ENCODE results near the gene DAO.

DAO gene

GRCh38 chr12:108928695-108929094, 48.8 kb downstream of the DAO start:
- DNase-seq, result no peak

DNA sequence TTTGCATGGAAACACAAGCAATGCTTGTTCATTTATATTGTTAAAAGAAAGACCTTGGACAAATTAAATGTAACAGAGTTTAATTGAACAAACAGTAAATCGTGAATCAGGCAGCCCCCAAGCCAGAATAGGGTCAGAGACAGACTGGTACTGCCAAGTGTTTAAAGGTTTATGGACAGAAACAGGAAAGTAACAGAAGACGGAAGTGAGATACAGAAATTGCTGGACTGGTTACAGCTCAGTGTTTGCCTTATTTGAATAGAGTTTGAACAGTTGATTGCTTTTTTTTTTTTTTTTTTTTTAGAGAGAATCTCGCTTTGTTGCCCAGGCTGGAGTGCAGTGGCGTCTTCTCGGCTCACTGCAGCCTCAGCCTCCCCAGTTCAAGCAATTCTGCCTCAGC, 50.3 kb downstream of the DAO start:
- DNase-seq, result no peak

DNA sequence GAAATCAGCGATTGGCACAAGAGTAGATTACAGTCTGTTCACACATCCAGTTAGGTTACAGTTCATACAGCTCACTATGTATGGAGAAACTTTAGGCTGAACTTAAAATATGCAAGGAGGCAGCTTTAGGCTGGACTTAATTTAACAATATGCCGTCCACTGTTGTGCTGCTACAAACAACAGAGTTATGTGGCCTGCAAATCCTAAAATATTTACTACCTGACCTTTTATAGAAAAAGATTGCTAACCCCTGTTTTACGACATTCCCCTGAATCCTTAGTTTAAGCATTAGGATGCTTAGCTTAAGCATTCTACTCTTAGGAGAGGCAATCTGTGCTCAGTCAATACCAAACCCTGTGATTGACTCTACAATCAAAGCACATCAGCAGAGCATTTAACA, 50.9 kb downstream of the DAO start:
- no peak for DNase-seq

DNA sequence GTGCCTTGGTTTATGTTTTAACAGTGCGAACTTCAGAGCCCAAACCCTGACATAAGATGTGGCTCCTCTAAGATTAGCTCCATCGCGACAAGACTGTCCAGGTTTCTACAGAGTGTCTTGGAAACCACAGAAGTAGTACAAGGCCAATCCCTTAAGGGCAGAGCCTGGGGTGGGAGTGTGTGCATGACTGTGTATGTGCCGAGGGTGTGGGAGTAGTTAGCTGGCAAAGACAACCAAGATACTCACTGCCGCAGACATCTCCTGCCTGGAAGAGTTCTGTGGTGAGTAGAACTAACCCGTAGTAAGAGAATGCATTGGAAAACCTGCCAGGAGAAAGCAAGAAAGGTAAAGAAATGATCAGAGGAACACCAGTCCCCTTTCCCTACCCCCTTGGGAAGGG, 54.1 kb downstream of the DAO start:
- DNase-seq, result no peak

DNA sequence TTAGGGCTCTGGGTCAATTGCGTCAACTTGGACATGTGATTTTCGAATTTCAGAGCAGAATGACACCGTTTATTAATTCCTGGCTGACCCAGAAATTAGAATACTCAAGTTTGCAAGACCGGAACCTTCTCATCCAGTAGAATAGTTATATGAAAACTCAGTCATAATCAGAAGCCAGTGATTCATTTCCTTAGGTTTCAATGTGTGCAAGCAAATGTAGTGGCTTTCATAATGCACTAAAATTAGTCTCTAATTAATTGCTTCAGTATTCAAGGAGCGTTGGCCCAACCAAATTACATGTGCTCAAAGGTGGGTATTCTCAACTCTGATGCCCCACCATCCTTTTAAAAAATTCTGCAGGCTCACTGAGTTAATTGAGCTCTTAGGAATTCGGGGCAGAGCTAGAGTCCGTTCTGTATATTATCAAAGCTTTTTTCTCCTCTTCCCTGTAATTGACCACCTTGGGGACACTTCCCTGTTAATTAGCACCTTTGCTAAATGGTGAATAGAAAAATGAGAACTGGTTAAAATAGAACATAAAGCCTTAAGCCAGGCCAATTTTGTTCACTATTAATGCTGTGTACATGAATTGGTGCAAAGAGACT, 55.4 kb downstream of the DAO start:
- DNase-seq, result no peak

DNA sequence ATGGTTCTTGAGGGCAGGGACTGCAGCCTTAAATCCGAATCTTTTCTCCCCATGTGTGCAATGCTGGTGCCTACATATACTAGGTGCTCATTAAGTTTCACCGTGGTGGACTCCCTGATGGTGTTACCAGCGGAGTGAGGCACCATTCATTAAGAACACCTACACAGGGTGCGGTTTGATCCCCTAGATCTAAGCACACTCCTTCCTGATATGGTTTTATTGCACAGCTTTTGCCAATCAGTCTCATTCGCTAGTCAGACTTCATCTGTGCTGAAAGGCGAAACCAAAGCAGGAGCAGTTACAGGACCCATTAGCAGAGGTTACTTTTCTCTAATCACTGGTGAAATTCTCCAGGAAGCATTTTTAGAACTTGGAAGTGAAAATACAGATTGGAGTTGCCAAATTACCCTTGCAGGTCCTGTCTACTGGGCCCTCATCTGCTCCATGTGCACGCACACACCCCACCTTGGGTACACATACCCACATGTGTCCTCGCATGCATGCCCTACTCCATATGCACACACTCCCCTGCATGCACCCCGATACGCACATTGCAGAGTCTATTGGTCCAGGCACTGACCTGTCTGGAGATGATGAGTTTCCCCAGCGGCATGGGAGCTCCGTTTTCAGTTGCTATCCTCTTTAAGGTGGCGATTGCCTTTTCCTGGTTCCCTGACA, 58.5 kb downstream of the DAO start:
- no peak for DNase-seq

DNA sequence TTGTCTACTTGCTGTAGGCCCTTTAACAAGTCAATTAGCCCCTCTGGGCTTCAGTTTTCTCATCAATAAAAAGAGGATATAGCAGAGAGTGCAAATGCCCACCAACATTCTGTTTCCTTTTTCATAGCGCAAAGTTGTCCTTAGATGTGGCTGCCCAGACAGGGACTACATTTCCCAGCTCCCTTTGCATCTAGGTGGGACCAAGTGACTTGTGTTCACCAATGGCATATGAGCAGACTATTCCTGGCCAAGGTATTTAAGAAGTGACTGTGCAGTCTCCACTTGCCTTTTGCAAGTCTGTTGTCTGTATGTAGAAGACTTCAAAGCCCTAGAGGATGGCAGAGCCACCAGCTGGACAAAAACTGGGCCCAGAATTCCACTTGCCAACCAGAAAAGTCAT, 59.7 kb downstream of the DAO start:
- DNase-seq, result no peak

DNA sequence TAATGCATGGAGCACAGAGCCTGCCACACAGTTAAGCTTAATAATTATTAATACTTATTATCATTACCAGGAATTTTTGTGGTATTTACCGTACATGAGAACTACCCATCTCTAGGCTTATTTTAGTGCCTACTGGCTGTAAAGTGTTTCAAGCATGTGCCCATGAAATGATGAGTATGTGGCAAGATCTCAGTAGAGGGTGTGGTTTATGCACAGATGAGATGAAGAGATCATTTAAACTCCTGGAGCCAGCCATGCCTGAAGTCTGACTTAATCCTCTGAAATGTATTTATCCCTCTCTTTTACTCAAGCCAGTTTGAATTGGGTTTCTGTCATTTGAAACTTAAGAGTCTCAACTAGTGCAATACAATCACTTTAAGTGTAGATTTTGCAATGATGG, 60.2 kb downstream of the DAO start:
- no peak for DNase-seq

- no peak for DNase-seq
Observed at GRCh38 chr12:108947097-108947496, 67.2 kb downstream of the DAO start.

DNA sequence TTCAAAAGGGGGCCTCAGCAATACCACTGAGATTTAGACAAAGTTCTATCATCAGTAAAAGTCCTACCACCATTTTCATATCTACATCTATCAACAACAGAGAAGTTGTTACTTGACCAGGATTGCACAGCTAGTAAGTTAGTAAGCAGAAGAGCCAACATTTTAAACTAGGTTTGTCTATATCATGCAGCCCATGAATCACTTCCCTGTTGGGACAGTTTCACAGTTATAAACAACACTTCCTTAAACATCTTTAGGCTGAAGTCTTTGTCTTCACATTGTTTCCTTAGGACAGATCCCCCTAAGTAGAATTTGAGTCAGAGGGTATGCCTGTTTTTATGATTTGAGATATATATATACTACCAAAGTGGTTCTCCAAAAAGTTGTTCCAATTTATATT, 68.5 kb downstream of the DAO start:
- DNase-seq, result no peak

- DNase-seq, result no peak
Observed at GRCh38 chr12:108949976-108950375, 70.1 kb downstream of the DAO start.

Measured in COR-L47 (cell line).